ENCODE results near the gene NRSN2.

NRSN2 gene

GRCh38 chr20:346640-347316 is at the start of gene NRSN2:
NRSN2 (plus strand) TSS chr20:347111; CDS start chr20:349644, 2,533 bp downstream.
- DNase-seq = no peak

- DNase-seq = peak; percentile 83
These were observed 48.8 kb upstream of the NRSN2 start for GRCh38 chr20:297925-298775.

- no peak for DNase-seq
These were observed 48.0 kb upstream of the NRSN2 start for GRCh38 chr20:298776-299391.

- no peak for DNase-seq
These were observed 46.4 kb upstream of the NRSN2 start for GRCh38 chr20:300345-300990.

GRCh38 chr20:301886-302848 is 44.7 kb upstream of the NRSN2 start:
- DNase-seq = no peak

GRCh38 chr20:305745-306144 is 41.2 kb upstream of the NRSN2 start:
- DNase-seq = no peak

GRCh38 chr20:308427-309038 is 38.4 kb upstream of the NRSN2 start:
- no peak for DNase-seq

- DNase-seq = no peak
These were observed 37.5 kb upstream of the NRSN2 start for GRCh38 chr20:309306-309840.

GRCh38 chr20:309841-310644 is 36.9 kb upstream of the NRSN2 start:
- peak; percentile 82 for DNase-seq

- no peak for DNase-seq
These were observed 36.3 kb upstream of the NRSN2 start for GRCh38 chr20:310645-311044.

- no peak for DNase-seq
These were observed 35.3 kb upstream of the NRSN2 start for GRCh38 chr20:311609-312008.

- no peak for DNase-seq
These were observed 34.8 kb upstream of the NRSN2 start for GRCh38 chr20:312067-312466.

- no peak for DNase-seq
These were observed 34.0 kb upstream of the NRSN2 start for GRCh38 chr20:312866-313265.

- no peak for DNase-seq
These were observed 33.5 kb upstream of the NRSN2 start for GRCh38 chr20:313402-313801.

- no peak for DNase-seq
These were observed 33.0 kb upstream of the NRSN2 start for GRCh38 chr20:313948-314347.

GRCh38 chr20:316316-317068 is 30.4 kb upstream of the NRSN2 start:
- DNase-seq = no peak

GRCh38 chr20:324177-325044 is 22.5 kb upstream of the NRSN2 start:
- DNase-seq = peak; percentile 92

- peak; percentile 95 for DNase-seq
These were observed 21.6 kb upstream of the NRSN2 start, which contains the start of gene SOX12 for GRCh38 chr20:325045-325888. SOX12 (plus strand) TSS chr20:325552; CDS start chr20:325925, 373 bp downstream.

All from suppressor macrophage treated with lipopolysaccharide for 4 hours (primary cell).